ENCODE data around the gene CHIC2. TPM values are rescaled to one million over a fixed set of nuclear protein-coding genes. Genes with fewer than 3 reads are reported as not detected.

CHIC2 gene
- total RNA-seq, 8 experiments from 2014 or later: 10.8 to 31.1 (median 13.0) TPM

- in situ Hi-C loops (cut with MboI; ENCODE audit: low pct_unique_long_range_greater_than_20kb in 2 of 9, low sequenced_read_pairs in 9 of 9, unreplicated experiment in 9 of 9): no loop called here
- H3K4me3 ChIP-seq: no peak overlapping the region
- no peak overlapping the region for H3K27ac ChIP-seq
- no peak for ATAC-seq (replicated peaks in 6 of 8)
- 71 to 100% (median 100%) methylated on average over 1 of the region's 1 CpG; no CpG with 5 or more reads in 3 of the 10 experiments for WGBS, 10 experiments
- peaks cover 8 to 16% of the 10 kb centered on the region in 2 donors for H3K4me1 ChIP-seq (replicated peaks in 1 of 2)
These were observed 49.7 kb downstream of the CHIC2 start for GRCh38 chr4:54014666-54015160.

- peaks cover 5 to 13% of the 10 kb centered on the region in 2 donors for H3K4me1 ChIP-seq (replicated peaks in 1 of 2)
These were observed 53.2 kb downstream of the CHIC2 start for GRCh38 chr4:54011201-54011600.

GRCh38 chr4:54006755-54007154 lies 57.6 kb downstream of the CHIC2 start:
- Histone ChIP-seq H3K27ac (no peak overlapping the region), H3K4me1 (replicated peaks in 1 of 2) (peaks cover 2 to 4% of the 10 kb centered on the region in 2 donors), H3K4me3 (no peak overlapping the region)
- in situ Hi-C loops (cut with MboI; ENCODE audit: low pct_unique_long_range_greater_than_20kb in 2 of 9, low sequenced_read_pairs in 9 of 9, unreplicated experiment in 9 of 9): no loop called here
- no peak for ATAC-seq (replicated peaks in 6 of 8)
- WGBS, 10 experiments: 80 to 100% (median 100%) methylated on average over 1 to 2 of the region's 2 CpGs; no CpG with 5 or more reads in 1 of the 10 experiments

More at GRCh38 chr4:54011201-54011600, 53.2 kb downstream of the CHIC2 start:
- no peak for ATAC-seq (replicated peaks in 6 of 8)
- in situ Hi-C loops (cut with MboI; ENCODE audit: low pct_unique_long_range_greater_than_20kb in 2 of 9, low sequenced_read_pairs in 9 of 9, unreplicated experiment in 9 of 9): no loop called here
- Histone ChIP-seq H3K27ac (no peak overlapping the region), H3K4me3 (no peak overlapping the region)

- H3K27ac ChIP-seq: no peak overlapping the region
- no peak overlapping the region for H3K4me3 ChIP-seq
- WGBS, 10 experiments: 79 to 100% (median 95%) methylated on average over 1 to 2 of the region's 2 CpGs
- H3K4me1 ChIP-seq (replicated peaks in 1 of 2): peaks cover 2 to 4% of the 10 kb centered on the region in 2 donors
- ATAC-seq (replicated peaks in 6 of 8): peak in 1 of 8 experiments; percentile 33
- in situ Hi-C loops (cut with MboI; ENCODE audit: low pct_unique_long_range_greater_than_20kb in 2 of 9, low sequenced_read_pairs in 9 of 9, unreplicated experiment in 9 of 9): no loop called here
These were observed 58.9 kb downstream of the CHIC2 start for GRCh38 chr4:54005475-54005874.

GRCh38 chr4:54004463-54004862 lies 59.9 kb downstream of the CHIC2 start:
- H3K4me3 ChIP-seq: no peak overlapping the region
- H3K27ac ChIP-seq: no peak overlapping the region
- ATAC-seq (replicated peaks in 6 of 8): no peak
- H3K4me1 ChIP-seq (replicated peaks in 1 of 2): peaks cover 2 to 4% of the 10 kb centered on the region in 2 donors
- 75 to 100% (median 100%) methylated on average over 1 to 2 of the region's 2 CpGs; no CpG with 5 or more reads in 1 of the 10 experiments for WGBS, 10 experiments
- in situ Hi-C loops (cut with MboI; ENCODE audit: low pct_unique_long_range_greater_than_20kb in 2 of 9, low sequenced_read_pairs in 9 of 9, unreplicated experiment in 9 of 9): no loop called here

- ATAC-seq (replicated peaks in 6 of 8): peak in 5 of 8 experiments; percentile 87 to 98 (median 96)
- Histone ChIP-seq H3K4me1 (replicated peaks in 1 of 2) (peaks cover 2 to 4% of the 10 kb centered on the region in 2 donors), H3K27ac (no peak overlapping the region), H3K4me3 (no peak overlapping the region)
- in situ Hi-C loops (cut with MboI; ENCODE audit: low pct_unique_long_range_greater_than_20kb in 2 of 9, low sequenced_read_pairs in 9 of 9, unreplicated experiment in 9 of 9): no loop called here
- WGBS, 10 experiments: 0 to 98% (median 28%) methylated on average over 1 to 10 of the region's 10 CpGs
These were observed 62.6 kb downstream of the CHIC2 start for GRCh38 chr4:54001668-54002365.

- in situ Hi-C loops (cut with MboI; ENCODE audit: low pct_unique_long_range_greater_than_20kb in 2 of 9, low sequenced_read_pairs in 9 of 9, unreplicated experiment in 9 of 9): no loop called here
These were observed 66.5 kb downstream of the CHIC2 start for GRCh38 chr4:53997898-53998297.

GRCh38 chr4:53994382-53995102 lies 69.9 kb downstream of the CHIC2 start:
- in situ Hi-C loops (cut with MboI; ENCODE audit: low pct_unique_long_range_greater_than_20kb in 2 of 9, low sequenced_read_pairs in 9 of 9, unreplicated experiment in 9 of 9): no loop called here
- no peaks in the 10 kb centered on the region for H3K4me1 ChIP-seq (replicated peaks in 1 of 2)
- ATAC-seq (replicated peaks in 6 of 8): no peak
- WGBS, 10 experiments: 73 to 100% (median 92%) methylated on average over 2 to 5 of the region's 5 CpGs
- H3K4me3 ChIP-seq: no peak overlapping the region
- no peak overlapping the region for H3K27ac ChIP-seq

More at GRCh38 chr4:53997898-53998297, 66.5 kb downstream of the CHIC2 start:
- 20 to 100% (median 44%) methylated on average over 1 to 4 of the region's 4 CpGs for WGBS, 10 experiments
- peaks cover 2 to 4% of the 10 kb centered on the region in 2 donors for H3K4me1 ChIP-seq (replicated peaks in 1 of 2)
- H3K4me3 ChIP-seq: no peak overlapping the region
- no peak for ATAC-seq (replicated peaks in 6 of 8)
- no peak overlapping the region for H3K27ac ChIP-seq

GRCh38 chr4:53992785-53993184 lies 71.6 kb downstream of the CHIC2 start:
- in situ Hi-C loops (cut with MboI; ENCODE audit: low pct_unique_long_range_greater_than_20kb in 2 of 9, low sequenced_read_pairs in 9 of 9, unreplicated experiment in 9 of 9): no loop called here
- whole genome bisulfite sequencing, 10 experiments: 89 to 100% (median 98%) methylated on average over 3 of the region's 3 CpGs; no CpG with 5 or more reads in 4 of the 10 experiments
- Histone ChIP-seq H3K4me1 (replicated peaks in 1 of 2) (no peaks in the 10 kb centered on the region), H3K27ac (no peak overlapping the region), H3K4me3 (no peak overlapping the region)
- no peak for ATAC-seq (replicated peaks in 6 of 8)

GRCh38 chr4:53991821-53992220 lies 72.6 kb downstream of the CHIC2 start:
- H3K4me1 ChIP-seq (replicated peaks in 1 of 2): no peaks in the 10 kb centered on the region
- in situ Hi-C loops (cut with MboI; ENCODE audit: low pct_unique_long_range_greater_than_20kb in 2 of 9, low sequenced_read_pairs in 9 of 9, unreplicated experiment in 9 of 9): no loop called here
- WGBS, 10 experiments: 66 to 100% (median 90%) methylated on average over 3 to 5 of the region's 5 CpGs; no CpG with 5 or more reads in 2 of the 10 experiments
- ATAC-seq (replicated peaks in 6 of 8): no peak
- H3K27ac ChIP-seq: no peak overlapping the region
- no peak overlapping the region for H3K4me3 ChIP-seq

GRCh38 chr4:53990641-53991040 lies 73.8 kb downstream of the CHIC2 start:
- Histone ChIP-seq H3K4me1 (replicated peaks in 1 of 2) (no peaks in the 10 kb centered on the region), H3K27ac (no peak overlapping the region), H3K4me3 (no peak overlapping the region)
- in situ Hi-C loops (cut with MboI; ENCODE audit: low pct_unique_long_range_greater_than_20kb in 2 of 9, low sequenced_read_pairs in 9 of 9, unreplicated experiment in 9 of 9): no loop called here
- WGBS, 10 experiments: 54 to 100% (median 78%) methylated on average over 1 to 4 of the region's 4 CpGs
- no peak for ATAC-seq (replicated peaks in 6 of 8)

GRCh38 chr4:53987761-53988171 lies 76.6 kb downstream of the CHIC2 start:
- H3K27ac ChIP-seq: no peak overlapping the region
- ATAC-seq (replicated peaks in 6 of 8): peak in 5 of 8 experiments; percentile 21 to 96 (median 75)
- 100% methylated on average over 1 of the region's 1 CpG; no CpG with 5 or more reads in 9 of the 10 experiments for WGBS, 10 experiments
- H3K4me3 ChIP-seq: no peak overlapping the region
- in situ Hi-C loops (cut with MboI; ENCODE audit: low pct_unique_long_range_greater_than_20kb in 2 of 9, low sequenced_read_pairs in 9 of 9, unreplicated experiment in 9 of 9): no loop called here
- H3K4me1 ChIP-seq (replicated peaks in 1 of 2): no peaks in the 10 kb centered on the region

GRCh38 chr4:53986062-53986461 lies 78.3 kb downstream of the CHIC2 start:
- in situ Hi-C loops (cut with MboI; ENCODE audit: low pct_unique_long_range_greater_than_20kb in 2 of 9, low sequenced_read_pairs in 9 of 9, unreplicated experiment in 9 of 9): no loop called here
- Histone ChIP-seq H3K27ac (no peak overlapping the region), H3K4me1 (replicated peaks in 1 of 2) (no peaks in the 10 kb centered on the region), H3K4me3 (no peak overlapping the region)
- ATAC-seq (replicated peaks in 6 of 8): no peak

All from motor neuron (in vitro differentiated cells).